Fibroblast of villous mesenchyme (primary cell): ENCODE results near the gene NUP62. TPM values are rescaled to one million over a fixed set of nuclear protein-coding genes. Genes with fewer than 3 reads are reported as not detected.
A peak's percentile ranks its signal among the peaks of the same experiment; 100 is the strongest.
"Not testable (repeated sequence)": the region's sequence is repeated elsewhere in the genome, so short reads cannot be mapped to it uniquely, and the experiment has no call there.

Experiments
- DNase-seq: peaks from one replicate; pipeline ENCODE4 v3.0.0-alpha.2; 2010; ENCODE audit warnings: low read depth
- H3K4me3 ChIP-seq: 2 replicates; pipeline ENCODE4 v1.5.1; 2011; ENCODE audit warnings: low read depth, mild to moderate bottlenecking, low read length
- CTCF ChIP-seq: IDR thresholded peaks from 2 replicates; pipeline ENCODE4 v1.5.1; 2012; ENCODE audit warnings: low read depth, mild to moderate bottlenecking, low read length; ENCODE audit not compliant: insufficient read depth
- total RNA-seq: library from RNA; depleted of rRNA; stranded (reverse); fragments of >200 nt; gene quantifications from 2 replicates; pipeline ENCODE4 v1.2.3, GENCODE V29; 2012

The NUP62 gene
- total RNA-seq, 1 donor, result 43.2 TPM

- no peak for DNase-seq
- no peak overlapping the region for H3K4me3 ChIP-seq
- no peak for TF ChIP-seq CTCF
These were observed 2.2 kb upstream of the NUP62 start for GRCh38 chr19:49931293-49932040.

GRCh38 chr19:49930483-49931011 is 1.2 kb upstream of the NUP62 start:
- peak overlapping the region; percentile 95 for H3K4me3 ChIP-seq
- TF ChIP-seq CTCF, result no peak
- no peak for DNase-seq

- peak; percentile 96 for DNase-seq
- peak overlapping the region; percentile 95 for H3K4me3 ChIP-seq
These were observed 543 bp upstream of the NUP62 start for GRCh38 chr19:49929611-49930482.

GRCh38 chr19:49927526-49928264 is 1.6 kb downstream of the NUP62 start:
- no peak for TF ChIP-seq CTCF
- peak overlapping the region; percentile 26 for H3K4me3 ChIP-seq
- DNase-seq, result no peak

More at GRCh38 chr19:49929611-49930482, 543 bp upstream of the NUP62 start:
- no peak for TF ChIP-seq CTCF

- no peak for TF ChIP-seq CTCF
- H3K4me3 ChIP-seq, result no peak overlapping the region
These were observed 2.8 kb downstream of the NUP62 start for GRCh38 chr19:49926515-49926914.

GRCh38 chr19:49925486-49925885 is 3.8 kb downstream of the NUP62 start:
- no peak for TF ChIP-seq CTCF
- DNase-seq, result no peak

More at GRCh38 chr19:49926515-49926914, 2.8 kb downstream of the NUP62 start:
- no peak for DNase-seq

GRCh38 chr19:49924881-49925210 is 4.5 kb downstream of the NUP62 start:
- not testable (repeated sequence) for H3K4me3 ChIP-seq, DNase-seq

More at GRCh38 chr19:49925486-49925885, 3.8 kb downstream of the NUP62 start:
- H3K4me3 ChIP-seq, result no peak overlapping the region
